ENCODE results near the gene DNM3. TPM values are rescaled to one million over a fixed set of nuclear protein-coding genes. Genes with fewer than 3 reads are reported as not detected.

Gene DNM3
- total RNA-seq, 1 experiment from 2014 or later, result 2.7 TPM

- H2BK5ac ChIP-seq (ENCODE audit: insufficient read length, low read length), result no peak overlapping the region
- no peak overlapping the region for H3T11ph ChIP-seq (ENCODE audit: low read length)
- no CpG with 5 or more reads among the region's 1 CpG for WGBS (ENCODE audit: extremely low coverage, insufficient read length, low lambda C conversion rate)
- no peak overlapping the region for H4K91ac ChIP-seq (ENCODE audit: insufficient read length, low read depth, low read length)
- H3K4me2 ChIP-seq (ENCODE audit: insufficient read depth, insufficient read length, low read length), result no peak overlapping the region
- H4K20me1 ChIP-seq (ENCODE audit: control insufficient read depth, insufficient read depth, insufficient read length), result no peaks in the 10 kb centered on the region
- no peak overlapping the region for H3K4ac ChIP-seq (ENCODE audit: low read depth, low read length)
- H3K14ac ChIP-seq (ENCODE audit: insufficient read depth, low read length), result no peak overlapping the region
- 0 out of 2 replicates have a peak, but pooled peaks cover 2% of the 10 kb centered on the region for H3K27me3 ChIP-seq (ENCODE audit: insufficient read depth, low read length)
- no peaks in the 10 kb centered on the region; a peak in 1 of 5 replicates for H3K9me3 Mint-ChIP-seq
- no peaks in the 10 kb centered on the region for H3K23me2 ChIP-seq (ENCODE audit: insufficient read length, low read depth, low read length, poor library complexity, severe bottlenecking)
- H3K27ac ChIP-seq (ENCODE audit: insufficient read length, low read depth, low read length), result no peak overlapping the region
- H3K9ac ChIP-seq (ENCODE audit: extremely low read depth, insufficient read length, low read length), result no peak overlapping the region
- no peak overlapping the region for H2BK120ac ChIP-seq (ENCODE audit: low read depth, low read length, poor library complexity, severe bottlenecking)
- DNase-seq, result no peak
- H3K56ac ChIP-seq (ENCODE audit: insufficient read length, low read depth, low read length), result no peak overlapping the region
- H3K79me1 ChIP-seq (ENCODE audit: insufficient read depth, low read depth, low read length, poor library complexity, severe bottlenecking), result no peaks in the 10 kb centered on the region
- H3K9me3 ChIP-seq (ENCODE audit: control insufficient read depth, low read depth, low read length), result no peaks in the 10 kb centered on the region
- no peak overlapping the region for H3K23ac ChIP-seq (ENCODE audit: insufficient read length, low read depth, low read length)
- no peak overlapping the region for H2BK20ac ChIP-seq (ENCODE audit: low read depth, low read length, poor library complexity, severe bottlenecking)
- H4K5ac ChIP-seq (ENCODE audit: insufficient read length, low read depth, low read length), result no peak overlapping the region
- no peak for TF ChIP-seq CTCF (conservative IDR thresholded peaks at IDR 0.05)
- H3K4me3 Mint-ChIP-seq, result no peak overlapping the region
- H4K8ac ChIP-seq (replicated peaks; ENCODE audit: insufficient read length, low read depth, low read length), result no peak overlapping the region
- no peaks in the 10 kb centered on the region for H3K4me1 ChIP-seq (ENCODE audit: insufficient read depth, low read length)
- no peak overlapping the region for H2BK15ac ChIP-seq (ENCODE audit: low read depth, low read length)
- H3K27ac Mint-ChIP-seq, result no peak overlapping the region
- no peaks in the 10 kb centered on the region; the same call in 1 of the 2 replicates for H3K27me3 Mint-ChIP-seq (ENCODE audit: low read depth)
- no peaks in the 10 kb centered on the region for H3K79me2 ChIP-seq (ENCODE audit: insufficient read depth, low read length)
- H3K4me1 Mint-ChIP-seq, result peaks cover 4% of the 10 kb centered on the region in 2 experiments; a peak in 2 of 4 replicates
- no peak overlapping the region for H2AFZ ChIP-seq (ENCODE audit: low read length)
- no peak overlapping the region for H3K18ac ChIP-seq (ENCODE audit: insufficient read length, low read depth, low read length)
- no peak overlapping the region for H2AK5ac ChIP-seq (ENCODE audit: insufficient read length, low read length)
- H2BK12ac ChIP-seq (ENCODE audit: insufficient read length, low read depth, low read length), result no peak overlapping the region
- H3K36me3 Mint-ChIP-seq (ENCODE audit: insufficient read depth in 1 of 3, low read depth in 3 of 3), result no peaks in the 10 kb centered on the region; a peak in 1 of 7 replicates
These were observed 403.6 kb downstream of the DNM3 start for GRCh38 chr1:172244865-172245264.
